GM10248 (cell line): ENCODE measurements around the gene DPYSL5.
A peak's percentile ranks its signal among the peaks of the same experiment; 100 is the strongest.
"Not testable (repeated sequence)": the region's sequence is repeated elsewhere in the genome, so short reads cannot be mapped to it uniquely, and the experiment has no call there.

Experiments
- CTCF ChIA-PET: fragments of 300-600 bp; sonication (Branson Sonifier 250); formaldehyde crosslinking; extraction: SDS; loops from one replicate; lab custom pipeline; 2021; ENCODE audit warnings: antibody characterized with exemption; lab: Yijun Ruan, JAX
- POLR2A ChIA-PET: fragments of 350-650 bp; sonication (Branson Sonifier 250); formaldehyde crosslinking; extraction: SDS; loops from one replicate; lab custom pipeline; 2020; ENCODE audit warnings: antibody characterized with exemption; lab: Yijun Ruan, JAX
- DNase-seq: peaks from one replicate; pipeline ENCODE4 v3.0.0; 2012; ENCODE audit errors: extremely low spot score
- CTCF ChIP-seq: IDR thresholded peaks from 2 replicates; pipeline ENCODE4 v1.5.1; 2012; ENCODE audit warnings: mild to moderate bottlenecking, low read depth; ENCODE audit errors: extremely low read depth, missing control alignments, control extremely low read depth

The DPYSL5 gene

GRCh38 chr2:26921323-26921722, 73.4 kb downstream of the DPYSL5 start:
- CTCF ChIA-PET: interaction anchor here (1.1 to 2.8 kb wide), 4 partner anchors 21 to 72 kb away, joined by 3 to 15 read pairs (median 7); no protein-coding TSS in a partner anchor
- POLR2A ChIA-PET: no interaction called here

GRCh38 chr2:26922405-26923188, 74.7 kb downstream of the DPYSL5 start:
- POLR2A ChIA-PET: no interaction called here
- DNase-seq: peak; percentile 71
- peak; percentile 44 for TF ChIP-seq CTCF
- CTCF ChIA-PET: interaction anchor here (0.7 to 2.8 kb wide), 13 partner anchors 13 to 358 kb away, joined by 3 to 23 read pairs (median 4); no protein-coding TSS in a partner anchor

More at GRCh38 chr2:26921323-26921722, 73.4 kb downstream of the DPYSL5 start:
- no peak for DNase-seq
- no peak for TF ChIP-seq CTCF

GRCh38 chr2:26923189-26923466, 75.2 kb downstream of the DPYSL5 start:
- DNase-seq, POLR2A ChIA-PET: not testable (repeated sequence)
- CTCF ChIA-PET: interaction anchor here (1.0 to 2.8 kb wide), 11 partner anchors 16 to 357 kb away, joined by 3 to 23 read pairs (median 6); no protein-coding TSS in a partner anchor

- CTCF ChIA-PET: interaction anchor here (2.9 kb wide), 1 partner anchor 18 kb away, joined by 13 read pairs; no protein-coding TSS in a partner anchor
- POLR2A ChIA-PET: no interaction called here
- no peak for DNase-seq
- TF ChIP-seq CTCF: no peak
Measured at GRCh38 chr2:26924731-26925099, 76.8 kb downstream of the DPYSL5 start.

GRCh38 chr2:26925100-26925791, 77.3 kb downstream of the DPYSL5 start:
- CTCF ChIA-PET: interaction anchor here (1.2 to 2.9 kb wide), 2 partner anchors 17 to 79 kb away, joined by 5 to 13 read pairs; no protein-coding TSS in a partner anchor
- no peak for TF ChIP-seq CTCF
- DNase-seq: no peak
- POLR2A ChIA-PET: no interaction called here

- POLR2A ChIA-PET: no interaction called here
- no peak for TF ChIP-seq CTCF
- CTCF ChIA-PET: interaction anchor here (2.9 kb wide), 1 partner anchor 15 kb away, joined by 13 read pairs; no protein-coding TSS in a partner anchor
- no peak for DNase-seq
Measured at GRCh38 chr2:26927221-26927620, 79.3 kb downstream of the DPYSL5 start.
